Stimulated activated naive CD8-positive, alpha-beta T cell treated with anti-CD3 and anti-CD28 coated beads, Interleukin-15, amount 100 ng/mL, for 72 hours (primary cell): ENCODE results near the gene ZNF136.

Source experiments
- ATAC-seq: fragments of 150-1000 bp; cut with Tn5 transposase; 2 replicates; pipeline ENCODE4 v1.10.0; 2021; ENCODE audit warnings: mild to moderate bottlenecking, moderate library complexity
- DNase-seq, 2 donors: peaks; one replicate each; pipeline ENCODE4 v3.0.0; 2021 to 2022
- H3K27ac Mint-ChIP-seq, 2 donors: one replicate each; pipeline ENCODE4 v1.8.0; 2022; ENCODE audit warnings: mild to moderate bottlenecking in 2 of 2, mixed read lengths in 2 of 2, moderate library complexity in 2 of 2
- H3K27me3 Mint-ChIP-seq: one replicate; pipeline ENCODE4 v1.8.0; 2022; ENCODE audit warnings: mixed read lengths
- H3K4me1 Mint-ChIP-seq: one replicate; pipeline ENCODE4 v1.8.0; 2022; ENCODE audit warnings: mild to moderate bottlenecking, mixed read lengths
- H3K4me3 Mint-ChIP-seq, 2 donors: one replicate each; pipeline ENCODE4 v1.8.0; 2022; ENCODE audit warnings: mild to moderate bottlenecking in 2 of 2, mixed read lengths in 2 of 2, moderate library complexity in 1 of 2
- H3K9me3 Mint-ChIP-seq, 2 donors: one replicate each; pipeline ENCODE4 v1.8.0; 2022; ENCODE audit warnings: mixed read lengths in 2 of 2

Gene ZNF136

DNA sequence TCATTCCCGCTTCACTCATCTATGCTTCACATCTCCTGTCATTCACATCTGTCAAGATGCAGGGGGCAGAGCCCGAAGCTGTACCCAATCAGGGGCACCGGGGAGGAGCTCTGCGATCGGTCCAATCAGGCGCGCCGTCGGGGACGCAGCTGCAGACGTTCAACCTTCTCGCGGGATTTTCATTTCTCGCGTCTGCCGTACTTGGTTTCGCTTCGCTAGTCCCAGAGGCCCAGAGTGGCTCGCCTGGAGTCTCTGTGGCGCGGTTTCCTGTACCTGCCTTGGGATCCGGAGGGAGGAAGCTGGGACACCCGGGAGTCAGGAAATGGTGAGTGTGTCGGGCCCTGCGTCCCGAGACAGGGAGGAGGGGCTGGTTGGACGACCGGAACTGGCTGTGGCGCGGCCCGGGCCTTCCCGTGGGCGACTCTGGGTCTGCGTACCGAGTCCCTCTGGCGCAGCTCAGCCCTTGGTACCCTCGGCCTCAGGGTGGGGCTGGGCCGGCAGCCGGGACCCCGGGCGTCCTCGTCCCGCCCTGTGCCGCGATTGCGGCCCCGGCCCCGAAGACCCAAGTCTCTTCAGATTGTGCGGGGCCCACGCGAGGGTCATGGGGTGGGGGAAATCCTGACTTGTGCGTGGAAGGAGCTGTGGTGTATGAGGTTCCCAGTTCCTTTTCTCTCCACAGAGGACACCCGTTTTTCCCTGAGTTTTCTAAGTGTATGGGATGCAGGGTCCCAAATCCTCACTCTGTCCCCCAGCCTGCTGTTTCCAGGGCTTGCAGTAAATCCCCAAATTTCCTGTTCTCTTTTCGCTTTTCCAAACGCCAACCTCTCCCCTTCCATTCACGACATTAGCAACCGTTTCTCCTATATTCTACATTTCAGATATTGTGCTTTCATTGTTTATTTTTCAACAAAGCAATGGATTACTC, at the start of gene ZNF136:
Gene ZNF136 (plus strand): TSS at position 215 of the 925 bp plus-strand sequence. CDS start 108 bp downstream, at position 323.
- peak within 1 kb of the TSS; percentile 100 for H3K4me3 Mint-ChIP-seq
- H3K27me3 Mint-ChIP-seq: no peaks in the 10 kb centered on the region
- no peaks in the 10 kb centered on the region for H3K9me3 Mint-ChIP-seq
- ATAC-seq: peak; percentile 99
- peaks cover 49% of the 10 kb centered on the region for H3K4me1 Mint-ChIP-seq
- DNase-seq: peak; percentile 90 to 94
- H3K27ac Mint-ChIP-seq: peak within 1 kb of the TSS; percentile 100

DNA sequence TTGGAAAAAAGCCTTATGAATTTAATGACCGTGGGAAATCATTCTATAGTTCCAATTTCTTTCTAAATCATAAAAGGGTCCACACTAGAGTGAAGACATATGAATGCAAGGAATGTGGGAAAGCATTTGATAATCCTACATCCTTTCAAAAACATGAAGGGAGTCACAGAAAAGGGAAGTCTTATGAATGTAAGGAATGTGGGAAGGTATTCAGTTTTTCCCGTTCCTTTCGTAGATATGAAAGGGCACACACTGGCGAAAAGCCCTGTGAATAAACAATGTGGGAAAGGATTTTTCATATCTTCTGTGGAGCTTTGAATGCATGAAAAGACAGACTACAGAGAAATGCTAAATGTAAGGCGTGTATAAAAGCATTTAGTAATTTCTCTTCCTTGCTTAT, 49.8 kb upstream of the ZNF136 start:
- H3K9me3 Mint-ChIP-seq: peaks cover 9 to 23% of the 10 kb centered on the region in 2 donors
- no peak for ATAC-seq

DNA sequence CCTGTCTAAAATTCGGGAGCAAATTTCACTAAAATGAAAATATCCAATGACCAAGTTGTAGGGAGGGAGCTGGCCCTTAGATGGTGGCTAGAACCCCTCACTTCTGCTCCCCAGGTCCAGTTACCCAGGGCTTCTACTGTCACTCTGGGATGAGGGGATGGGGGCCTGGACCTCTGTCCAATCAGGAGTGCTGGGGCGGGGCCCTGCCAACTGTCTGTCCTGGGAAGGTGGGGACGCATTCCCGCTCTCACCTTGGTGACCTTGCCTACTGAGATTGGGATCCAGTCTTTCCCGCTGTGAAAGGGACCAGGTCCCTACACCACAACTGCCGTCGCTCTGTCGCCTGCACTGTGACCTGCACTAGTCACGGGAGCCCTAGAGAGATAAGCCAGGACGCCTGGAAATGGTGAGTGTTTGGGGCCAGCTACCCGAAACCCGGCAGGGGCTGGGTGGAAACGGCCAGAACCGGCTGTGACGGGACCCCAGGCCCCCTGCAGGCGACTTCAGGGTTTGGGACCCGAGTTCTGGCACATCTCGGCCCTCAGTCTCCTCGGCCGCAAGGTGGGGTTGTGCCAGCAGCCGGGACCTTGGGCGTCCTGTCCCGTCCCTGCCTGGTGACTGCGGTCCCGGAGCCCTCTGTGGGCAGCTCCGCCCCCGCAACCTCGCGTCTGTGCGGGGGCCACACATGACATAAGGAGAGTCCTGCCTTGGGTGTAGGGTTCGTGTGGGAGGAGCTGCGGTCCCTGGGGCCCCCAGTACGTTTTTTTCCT, 45.5 kb upstream of the ZNF136 start:
- Mint-ChIP-seq H3K4me3 (no peak overlapping the region), H3K9me3 (peaks cover 9 to 10% of the 10 kb centered on the region in 2 donors), H3K4me1 (peaks cover 7% of the 10 kb centered on the region), H3K27me3 (no peaks in the 10 kb centered on the region), H3K27ac (no peak overlapping the region)
- no peak for ATAC-seq
- DNase-seq: no peak

More for the DNA sequence above, 49.8 kb upstream of the ZNF136 start:
- H3K27me3 Mint-ChIP-seq: no peaks in the 10 kb centered on the region
- no peak overlapping the region for H3K4me3 Mint-ChIP-seq
- no peak overlapping the region for H3K27ac Mint-ChIP-seq
- H3K4me1 Mint-ChIP-seq: peaks cover 12% of the 10 kb centered on the region
- DNase-seq: no peak

DNA sequence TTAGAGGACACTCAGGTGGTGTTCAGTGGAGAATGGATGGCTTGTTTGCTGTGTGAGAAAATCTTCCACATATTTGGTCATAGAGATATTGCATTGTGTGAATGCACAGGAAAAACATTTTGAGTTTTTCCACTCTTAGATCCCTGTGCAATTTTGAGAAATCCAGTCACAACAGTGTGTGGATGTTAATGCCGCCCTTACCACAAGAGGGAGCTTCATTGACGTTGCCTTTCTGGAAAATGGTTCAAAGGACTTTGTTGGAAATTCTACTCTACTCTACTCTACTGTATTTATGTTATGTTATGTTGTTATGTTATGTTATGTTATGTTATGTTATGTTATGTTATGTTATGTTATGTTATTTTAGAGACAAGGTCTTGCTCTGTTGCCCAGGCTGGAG, 36.2 kb upstream of the ZNF136 start:
- DNase-seq (no peak), ATAC-seq (no peak)
- Mint-ChIP-seq H3K4me1 (no peaks in the 10 kb centered on the region), H3K27me3 (no peaks in the 10 kb centered on the region), H3K4me3 (no peak overlapping the region), H3K9me3 (peaks cover 13 to 15% of the 10 kb centered on the region in 2 donors), H3K27ac (no peak overlapping the region)

- Mint-ChIP-seq H3K27me3 (no peaks in the 10 kb centered on the region), H3K4me3 (no peak overlapping the region), H3K27ac (no peak overlapping the region), H3K4me1 (peaks cover 15% of the 10 kb centered on the region), H3K9me3 (peaks cover 31 to 43% of the 10 kb centered on the region in 2 donors)
- ATAC-seq (no peak), DNase-seq (no peak)
Observed at GRCh38 chr19:12133069-12133468, 29.8 kb upstream of the ZNF136 start.

GRCh38 chr19:12137221-12137940, 25.5 kb upstream of the ZNF136 start:
- H3K4me3 Mint-ChIP-seq: no peak overlapping the region
- peak; percentile 50 for ATAC-seq

DNA sequence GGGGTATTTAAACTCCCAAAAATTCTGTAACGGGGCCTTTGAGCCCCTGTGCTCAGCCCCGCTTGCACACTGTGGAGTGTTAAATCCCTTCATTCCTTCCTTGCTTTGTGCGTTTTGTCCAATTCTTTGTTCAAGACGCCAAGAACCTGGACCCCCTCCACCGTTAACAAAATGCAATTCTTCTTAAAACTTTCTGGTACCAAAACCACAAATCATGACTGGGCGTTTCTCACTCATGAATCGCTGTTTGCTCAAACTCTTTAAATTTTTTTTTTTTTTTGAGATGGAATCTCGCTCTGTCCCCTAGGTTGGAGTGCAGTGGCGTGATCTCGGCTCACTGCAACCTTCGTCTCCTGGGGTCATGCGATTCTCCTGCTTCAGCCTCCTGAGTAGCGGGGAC, 23.6 kb upstream of the ZNF136 start:
- Mint-ChIP-seq H3K4me3 (peak overlapping the region; percentile 95 to 97), H3K9me3 (peaks cover 6 to 7% of the 10 kb centered on the region in 2 donors), H3K27me3 (no peaks in the 10 kb centered on the region), H3K4me1 (peaks cover 44% of the 10 kb centered on the region), H3K27ac (peak overlapping the region in 1 of 2 donors; percentile 74)
- DNase-seq (no peak), ATAC-seq (no peak)

More at GRCh38 chr19:12137221-12137940, 25.5 kb upstream of the ZNF136 start:
- Mint-ChIP-seq H3K9me3 (peaks cover 14 to 23% of the 10 kb centered on the region in 2 donors), H3K27me3 (no peaks in the 10 kb centered on the region), H3K27ac (no peak overlapping the region), H3K4me1 (peaks cover 44% of the 10 kb centered on the region)
- peak in 1 of 2 donors; percentile 33 for DNase-seq

- peak within 1 kb of the TSS; percentile 95 to 97 for H3K4me3 Mint-ChIP-seq
- peaks cover 44% of the 10 kb centered on the region for H3K4me1 Mint-ChIP-seq
- DNase-seq: peak; percentile 86 to 90
- peaks cover 6 to 8% of the 10 kb centered on the region in 2 donors for H3K9me3 Mint-ChIP-seq
- ATAC-seq: peak; percentile 93
- no peaks in the 10 kb centered on the region for H3K27me3 Mint-ChIP-seq
- peak within 1 kb of the TSS; percentile 81 for H3K27ac Mint-ChIP-seq
Observed at GRCh38 chr19:12139885-12140544, 22.9 kb upstream of the ZNF136 start, which contains the start of gene ZNF20. Gene ZNF20, minus strand, starts transcription at chr19:12140350. Its CDS starts 168 bp downstream, at chr19:12140182.

DNA sequence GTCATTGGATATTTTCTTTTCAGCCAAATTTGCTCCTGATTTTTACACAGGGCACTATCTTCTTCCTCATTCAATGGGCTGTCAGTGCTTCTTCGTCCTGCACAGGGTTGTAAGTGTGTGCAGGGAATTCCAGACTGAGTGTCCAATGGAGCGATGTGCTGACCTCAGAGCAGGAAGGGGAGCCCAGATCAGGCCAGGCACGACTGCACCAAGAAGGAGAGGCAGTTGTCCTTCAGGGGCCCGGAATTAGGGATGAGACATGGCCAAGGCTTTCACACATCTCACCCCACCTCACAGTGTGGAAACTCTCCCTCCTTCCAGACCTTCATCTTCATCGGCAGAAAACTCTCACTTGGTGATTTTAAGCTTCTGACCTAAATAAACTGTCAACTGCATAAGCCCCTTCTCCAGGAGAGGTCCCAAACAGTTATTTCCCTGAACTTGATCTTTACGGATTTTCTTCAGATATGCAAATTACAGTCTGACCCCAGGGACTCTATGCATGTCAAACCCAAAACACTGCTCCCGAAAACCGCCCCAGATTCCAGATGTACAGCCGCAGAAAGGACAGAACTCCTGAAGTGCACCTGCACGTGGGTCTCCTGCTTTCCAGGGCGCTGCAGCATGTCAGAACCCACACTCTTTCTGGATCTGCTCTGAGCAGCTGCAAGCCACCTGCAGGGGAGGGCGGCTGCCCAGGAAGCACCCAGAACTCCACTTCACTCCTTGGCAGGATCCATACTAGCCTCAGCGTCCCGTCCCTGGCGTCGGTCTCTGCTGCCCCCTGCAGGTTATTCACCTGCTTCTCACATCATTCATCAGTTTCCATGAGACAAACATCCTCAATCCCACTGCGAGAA, 22.1 kb upstream of the ZNF136 start:
- DNase-seq (peak; percentile 79 to 83), ATAC-seq (peak; percentile 77)
- Mint-ChIP-seq H3K9me3 (peaks cover 13 to 16% of the 10 kb centered on the region in 2 donors), H3K4me3 (peak overlapping the region; percentile 95 to 97), H3K4me1 (peaks cover 44% of the 10 kb centered on the region), H3K27me3 (no peaks in the 10 kb centered on the region), H3K27ac (peak overlapping the region in 1 of 2 donors; percentile 81)

GRCh38 chr19:12141405-12141736, 21.5 kb upstream of the ZNF136 start:
- Mint-ChIP-seq H3K27ac (peak overlapping the region in 1 of 2 donors; percentile 81), H3K27me3 (no peaks in the 10 kb centered on the region), H3K4me3 (peak overlapping the region; percentile 95 to 97), H3K9me3 (peaks cover 19 to 22% of the 10 kb centered on the region in 2 donors), H3K4me1 (peaks cover 44% of the 10 kb centered on the region)
- ATAC-seq (no peak), DNase-seq (no peak)

DNA sequence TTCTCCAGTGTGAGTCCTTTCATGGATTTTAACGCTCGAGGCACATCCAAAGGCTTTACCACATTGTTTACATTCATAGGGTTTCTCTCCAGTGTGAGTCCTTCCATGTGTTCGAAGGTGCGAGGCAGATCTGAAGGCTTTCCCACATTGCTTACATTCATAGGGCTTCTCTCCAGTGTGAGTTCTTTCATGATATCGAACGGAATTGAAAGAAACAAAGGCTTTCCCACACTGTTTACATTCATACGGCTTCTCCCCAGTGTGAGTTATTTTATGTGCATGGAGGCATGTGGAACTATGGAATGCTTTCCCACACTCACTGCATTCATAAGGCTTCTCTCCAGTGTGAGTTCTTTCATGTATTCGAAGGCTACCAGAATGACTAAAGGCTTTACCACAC, 17.5 kb upstream of the ZNF136 start:
- Mint-ChIP-seq H3K4me3 (no peak overlapping the region), H3K27ac (no peak overlapping the region), H3K27me3 (no peaks in the 10 kb centered on the region), H3K9me3 (peaks cover 19 to 27% of the 10 kb centered on the region in 2 donors), H3K4me1 (peaks cover 11% of the 10 kb centered on the region)
- no peak for ATAC-seq
- no peak for DNase-seq

GRCh38 chr19:12155324-12155860, 7.5 kb upstream of the ZNF136 start:
- no peaks in the 10 kb centered on the region for H3K9me3 Mint-ChIP-seq
- ATAC-seq (no peak), DNase-seq (no peak)
- no peaks in the 10 kb centered on the region for H3K27me3 Mint-ChIP-seq
- no peak overlapping the region for H3K27ac Mint-ChIP-seq
- H3K4me3 Mint-ChIP-seq: peak overlapping the region; percentile 86 to 94
- H3K4me1 Mint-ChIP-seq: peaks cover 20% of the 10 kb centered on the region

DNA sequence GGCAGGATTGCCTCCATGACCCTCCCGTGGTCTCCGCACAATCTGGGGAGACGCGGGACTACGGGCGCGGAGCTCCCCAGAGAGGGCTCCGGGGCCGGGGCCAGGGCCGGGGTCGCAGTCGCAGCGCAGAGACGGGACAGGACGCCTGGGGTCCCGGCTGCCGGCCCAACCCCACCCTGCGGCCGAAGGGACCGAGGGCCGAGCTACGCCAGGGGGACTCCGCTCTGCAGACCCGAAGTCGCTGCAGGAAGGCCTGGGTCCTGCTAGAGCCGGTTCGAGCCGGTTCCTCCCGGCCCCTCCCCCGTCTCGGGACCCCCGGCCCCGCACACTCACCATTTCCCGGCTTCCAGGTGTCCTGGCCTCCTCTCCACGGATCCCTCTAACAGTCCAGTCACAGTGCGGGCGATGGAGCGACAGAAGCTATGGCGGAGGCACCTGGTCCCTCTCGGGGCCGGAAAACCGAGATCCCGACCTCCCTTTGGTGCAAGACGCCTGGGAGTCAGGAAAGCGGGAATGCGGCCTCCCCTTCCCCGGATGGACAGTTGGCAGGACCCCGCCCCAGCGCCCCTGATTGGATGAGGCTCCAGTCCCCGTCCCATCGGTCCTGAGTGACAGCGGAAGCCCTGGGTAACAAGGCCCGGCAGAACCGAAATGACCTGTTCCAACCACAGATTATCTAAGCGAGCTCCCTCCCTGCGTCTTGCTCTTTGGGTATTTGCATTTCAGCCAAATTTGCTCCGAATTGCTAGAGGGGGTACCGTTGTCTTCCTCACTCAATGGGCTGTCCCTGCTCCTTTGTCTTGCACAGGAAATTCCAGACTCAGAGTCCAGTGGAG, 6.5 kb upstream of the ZNF136 start, which contains the start of gene ZNF625:
Gene ZNF625 (minus strand): TSS at position 512 of the 836 bp plus-strand sequence. CDS start 176 bp downstream, at position 336.
- Mint-ChIP-seq H3K9me3 (no peaks in the 10 kb centered on the region), H3K4me3 (peak within 1 kb of the TSS; percentile 86 to 94), H3K27ac (peak within 1 kb of the TSS; percentile 84 to 92), H3K4me1 (peaks cover 20% of the 10 kb centered on the region), H3K27me3 (no peaks in the 10 kb centered on the region)
- peak; percentile 95 for ATAC-seq
- DNase-seq: peak; percentile 38 to 57
